CD4-positive, alpha-beta T cell treated with Interferon gamma for 1 hour (primary cell): ENCODE results near the gene POMGNT2.

Experiments
- DNase-seq: peaks from one replicate; pipeline ENCODE4 v3.0.0-alpha.2; 2020

The POMGNT2 gene

GRCh38 chr3:43043071-43043766, 62.7 kb downstream of the POMGNT2 start:
- no peak for DNase-seq

- no peak for DNase-seq
Measured at GRCh38 chr3:43041517-43041916, 64.4 kb downstream of the POMGNT2 start.

- DNase-seq: no peak
Measured at GRCh38 chr3:43038010-43038409, 67.9 kb downstream of the POMGNT2 start.

GRCh38 chr3:43036621-43037423, 69.1 kb downstream of the POMGNT2 start:
- no peak for DNase-seq

- no peak for DNase-seq
Measured at GRCh38 chr3:43035801-43036365, 70.0 kb downstream of the POMGNT2 start.

GRCh38 chr3:43034911-43035310, 71.0 kb downstream of the POMGNT2 start:
- no peak for DNase-seq

- no peak for DNase-seq
Measured at GRCh38 chr3:43034200-43034599, 71.7 kb downstream of the POMGNT2 start.

- DNase-seq: no peak
Measured at GRCh38 chr3:43032646-43033628, 72.9 kb downstream of the POMGNT2 start.

- no peak for DNase-seq
Measured at GRCh38 chr3:43031889-43032545, 73.9 kb downstream of the POMGNT2 start.

- no peak for DNase-seq
Measured at GRCh38 chr3:43031485-43031884, 74.4 kb downstream of the POMGNT2 start.

GRCh38 chr3:43030162-43030935, 75.5 kb downstream of the POMGNT2 start:
- no peak for DNase-seq
